Measurements from ENCODE around the gene ZNF521.

- TF ChIP-seq POLR2A (IDR thresholded peaks at IDR 0.05) (no peak), CTCF (IDR thresholded peaks at IDR 0.05) (no peak), POLR2AphosphoS5 (IDR thresholded peaks at IDR 0.05) (no peak)
These were observed 265.1 kb downstream of the ZNF521 start for GRCh38 chr18:25086876-25087275.
